A673 (cell line): Measurements from ENCODE around the gene RNF217. TPM values are rescaled to one million over a fixed set of nuclear protein-coding genes. Genes with fewer than 3 reads are reported as not detected.

Source experiments
- BruUV-seq: library from RNA; stranded (reverse); fragments of 400-500 nt; replicated peaks from 2 replicates; lab custom pipeline; 2021; lab: Mats Ljungman, UMichigan
- CTCF ChIA-PET: fragments of 300-600 bp; sonication (Branson Sonifier 250); formaldehyde crosslinking; loops from one replicate; lab custom pipeline; 2022; ENCODE audit warnings: antibody characterized with exemption; lab: Charles Lee
- POLR2A ChIA-PET: fragments of 300-600 bp; sonication (Branson Sonifier 250); formaldehyde crosslinking; loops from one replicate; lab custom pipeline; 2022; ENCODE audit warnings: antibody characterized with exemption; ENCODE audit not compliant: low non-redundant PET; lab: Charles Lee
- DNase-seq: peaks from one replicate; pipeline ENCODE4 v3.0.0-alpha.2; 2015; ENCODE audit warnings: low spot score
- H3K27ac ChIP-seq: fragments of 200-600 bp; sonication (generic); 2 replicates; pipeline ENCODE4 v1.5.1; 2016; ENCODE audit warnings: mixed run types, low read depth, mild to moderate bottlenecking, mixed read lengths, antibody characterized with exemption, low read length; ENCODE audit not compliant: poor library complexity, severe bottlenecking
- H3K27me3 ChIP-seq: fragments of 200-600 bp; sonication (generic); replicated peaks from 2 replicates; pipeline ENCODE4 v1.6.1; 2017; ENCODE audit warnings: mixed run types, low read depth, mild to moderate bottlenecking, mixed read lengths, antibody characterized with exemption, low read length; ENCODE audit not compliant: insufficient read depth, poor library complexity
- H3K36me3 ChIP-seq: fragments of 200-600 bp; sonication (generic); 2 replicates; pipeline ENCODE4 v1.6.1; 2016; ENCODE audit warnings: mixed run types, mild to moderate bottlenecking, mixed read lengths, antibody characterized with exemption, low read length; ENCODE audit not compliant: insufficient read depth, poor library complexity, severe bottlenecking
- H3K4me1 ChIP-seq: fragments of 200-600 bp; sonication (generic); 2 replicates; pipeline ENCODE4 v1.6.1; 2017; ENCODE audit warnings: mixed run types, mild to moderate bottlenecking, mixed read lengths, antibody characterized with exemption, low read length; ENCODE audit not compliant: insufficient read depth, poor library complexity, severe bottlenecking
- H3K4me3 ChIP-seq: fragments of 200-600 bp; sonication (generic); 2 replicates; pipeline ENCODE4 v1.5.1; 2016; ENCODE audit warnings: low read depth, mixed run types, mild to moderate bottlenecking, mixed read lengths, low read length; ENCODE audit not compliant: poor library complexity, severe bottlenecking
- H3K9me3 ChIP-seq: fragments of 200-600 bp; sonication (generic); 2 replicates; pipeline ENCODE4 v1.6.1; 2016; ENCODE audit warnings: mixed run types, low read depth, mild to moderate bottlenecking, mixed read lengths, antibody characterized with exemption, low read length; ENCODE audit not compliant: poor library complexity, severe bottlenecking
- EZH2 ChIP-seq: fragments of 200-600 bp; sonication (generic); IDR thresholded peaks from 2 replicates; pipeline ENCODE4 v1.6.1; 2017; ENCODE audit warnings: borderline replicate concordance, low read depth, mild to moderate bottlenecking, mixed read lengths, antibody characterized with exemption, low read length; ENCODE audit not compliant: poor library complexity, severe bottlenecking
- intact Hi-C: fragments of 100-400 bp; cut with micrococcal nuclease; formaldehyde crosslinking; loops from one replicate; pipeline ENCODE4 v1.10.0; 2022; ENCODE audit not compliant: unreplicated experiment
- total RNA-seq: library from RNA; stranded (reverse); gene quantifications from 2 replicates; pipeline ENCODE4 v1.2.3, GENCODE V29; 2021
- TF ChIP-seq, protein P1 (sequence below): fragments of 300-800, 200-600 bp; sonication (generic); conservative IDR thresholded peaks from 2 replicates; pipeline ENCODE4 v1.5.1; 2017; ENCODE audit warnings: low read depth, mild to moderate bottlenecking, antibody characterized with exemption, low read length, moderate library complexity, mixed read lengths

Gene RNF217
- total RNA-seq, 1 experiment from 2014 or later, result 20.6 TPM

DNA sequence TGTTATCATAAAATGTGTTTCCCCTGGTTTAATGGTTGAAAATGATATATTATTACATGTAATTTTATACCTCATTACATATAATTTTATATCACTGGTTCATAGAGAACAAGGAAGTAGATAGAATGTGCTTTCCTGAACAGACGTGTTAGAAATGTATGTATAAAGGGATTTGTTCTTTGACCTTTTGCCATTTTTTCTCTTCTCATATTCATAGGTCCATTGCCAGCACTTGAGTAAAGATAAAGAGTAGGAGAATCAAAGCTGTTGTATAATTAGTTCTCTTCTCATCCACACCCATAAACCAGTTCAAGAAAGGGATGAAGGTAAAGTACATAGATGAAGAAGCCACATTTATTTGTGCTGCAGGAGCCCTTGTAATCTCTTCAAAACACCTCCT is 46.7 kb downstream of the RNF217 start:
- Histone ChIP-seq H3K4me1 (peaks cover 29% of the 10 kb centered on the region), H3K4me3 (no peak overlapping the region), H3K9me3 (no peaks in the 10 kb centered on the region), H3K36me3 (peaks cover 4% of the 10 kb centered on the region), H3K27me3 (no peaks in the 10 kb centered on the region), H3K27ac (no peak overlapping the region)
- intact Hi-C loops, result no loop called here
- no TSS peak for BruUV-seq
- DNase-seq, result no peak
- no peak for TF ChIP-seq EZH2
- TF ChIP-seq, protein P1, sequence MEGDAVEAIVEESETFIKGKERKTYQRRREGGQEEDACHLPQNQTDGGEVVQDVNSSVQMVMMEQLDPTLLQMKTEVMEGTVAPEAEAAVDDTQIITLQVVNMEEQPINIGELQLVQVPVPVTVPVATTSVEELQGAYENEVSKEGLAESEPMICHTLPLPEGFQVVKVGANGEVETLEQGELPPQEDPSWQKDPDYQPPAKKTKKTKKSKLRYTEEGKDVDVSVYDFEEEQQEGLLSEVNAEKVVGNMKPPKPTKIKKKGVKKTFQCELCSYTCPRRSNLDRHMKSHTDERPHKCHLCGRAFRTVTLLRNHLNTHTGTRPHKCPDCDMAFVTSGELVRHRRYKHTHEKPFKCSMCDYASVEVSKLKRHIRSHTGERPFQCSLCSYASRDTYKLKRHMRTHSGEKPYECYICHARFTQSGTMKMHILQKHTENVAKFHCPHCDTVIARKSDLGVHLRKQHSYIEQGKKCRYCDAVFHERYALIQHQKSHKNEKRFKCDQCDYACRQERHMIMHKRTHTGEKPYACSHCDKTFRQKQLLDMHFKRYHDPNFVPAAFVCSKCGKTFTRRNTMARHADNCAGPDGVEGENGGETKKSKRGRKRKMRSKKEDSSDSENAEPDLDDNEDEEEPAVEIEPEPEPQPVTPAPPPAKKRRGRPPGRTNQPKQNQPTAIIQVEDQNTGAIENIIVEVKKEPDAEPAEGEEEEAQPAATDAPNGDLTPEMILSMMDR, result no peak
- POLR2A ChIA-PET, result no interaction called here
- CTCF ChIA-PET, result no interaction called here

DNA sequence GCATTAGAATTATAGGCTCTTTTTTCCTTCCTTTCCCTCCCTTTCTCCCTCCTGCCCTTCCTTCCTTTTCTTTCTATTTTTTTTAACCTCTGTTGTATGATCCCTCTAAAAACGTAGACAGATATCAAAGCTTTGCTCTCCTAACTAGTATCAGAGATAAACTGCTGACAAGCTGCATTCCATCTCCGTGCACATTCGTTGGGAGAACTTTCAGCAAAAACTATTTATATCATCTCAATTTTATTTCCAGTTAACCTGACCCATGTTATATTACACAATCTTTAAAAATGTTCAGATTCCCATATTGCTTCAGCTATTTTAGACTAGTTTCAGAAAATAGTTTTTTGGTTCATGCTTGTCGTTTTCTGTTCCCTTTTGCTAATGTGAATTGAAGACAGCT is 47.3 kb downstream of the RNF217 start:
- H3K27ac ChIP-seq, result no peak overlapping the region
- DNase-seq, result no peak
- POLR2A ChIA-PET, result no interaction called here
- peaks cover 4% of the 10 kb centered on the region for H3K36me3 ChIP-seq
- intact Hi-C loops, result no loop called here
- TF ChIP-seq, protein P1, result no peak
- no peak for TF ChIP-seq EZH2
- no TSS peak for BruUV-seq
- H3K4me3 ChIP-seq, result no peak overlapping the region
- CTCF ChIA-PET, result no interaction called here
- H3K9me3 ChIP-seq, result no peaks in the 10 kb centered on the region
- peaks cover 34% of the 10 kb centered on the region for H3K4me1 ChIP-seq
- no peaks in the 10 kb centered on the region for H3K27me3 ChIP-seq

DNA sequence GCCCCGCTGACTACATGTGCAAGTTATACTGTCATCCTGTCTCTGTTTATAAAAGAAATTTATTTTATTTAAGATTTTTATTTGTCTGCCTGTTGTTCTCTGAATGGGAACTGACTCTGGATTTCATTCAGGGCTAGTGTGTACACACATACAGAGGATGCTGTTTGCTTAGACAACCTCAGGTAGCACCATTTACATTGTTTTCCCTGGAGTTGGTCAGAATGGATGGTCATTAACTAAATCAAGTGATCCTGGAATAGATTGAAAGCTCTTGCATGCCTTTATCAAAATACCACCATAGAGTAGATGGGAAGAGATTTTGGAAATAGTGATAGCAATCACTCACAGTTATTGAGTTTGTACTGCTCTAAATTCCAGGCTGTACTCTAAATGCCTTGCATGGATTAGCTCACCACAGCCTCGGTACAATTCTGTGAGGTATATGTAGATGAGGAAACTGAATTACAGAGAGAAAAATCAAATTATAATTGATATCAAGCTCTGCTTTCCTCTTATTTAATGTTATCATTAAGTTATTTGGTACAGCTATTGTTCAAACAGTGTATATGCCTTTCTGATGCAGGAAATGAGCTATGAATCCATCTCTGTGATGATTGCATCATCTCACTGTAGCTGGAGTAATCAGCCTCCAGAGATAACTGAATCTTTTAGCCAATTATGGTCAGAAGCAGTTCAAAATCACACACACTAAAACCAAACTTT is 51.9 kb downstream of the RNF217 start:
- Histone ChIP-seq H3K9me3 (no peaks in the 10 kb centered on the region), H3K4me3 (no peak overlapping the region), H3K27ac (peak overlapping the region; percentile 81), H3K36me3 (no peaks in the 10 kb centered on the region), H3K4me1 (peaks cover 43% of the 10 kb centered on the region), H3K27me3 (no peaks in the 10 kb centered on the region)
- CTCF ChIA-PET, result no interaction called here
- POLR2A ChIA-PET, result interaction anchor here (0.6 kb wide), 2 partner anchors 51 to 90 kb away, joined by 3 read pairs; no protein-coding TSS in a partner anchor
- BruUV-seq, result no TSS peak
- intact Hi-C loops, result no loop called here
- peak; percentile 69 for DNase-seq
- no peak for TF ChIP-seq EZH2
- TF ChIP-seq, protein P1, result no peak
